ENCODE results near the gene NDUFA12.
"Not testable (repeated sequence)": the region's sequence is repeated elsewhere in the genome, so short reads cannot be mapped to it uniquely, and the experiment has no call there.

DNA sequence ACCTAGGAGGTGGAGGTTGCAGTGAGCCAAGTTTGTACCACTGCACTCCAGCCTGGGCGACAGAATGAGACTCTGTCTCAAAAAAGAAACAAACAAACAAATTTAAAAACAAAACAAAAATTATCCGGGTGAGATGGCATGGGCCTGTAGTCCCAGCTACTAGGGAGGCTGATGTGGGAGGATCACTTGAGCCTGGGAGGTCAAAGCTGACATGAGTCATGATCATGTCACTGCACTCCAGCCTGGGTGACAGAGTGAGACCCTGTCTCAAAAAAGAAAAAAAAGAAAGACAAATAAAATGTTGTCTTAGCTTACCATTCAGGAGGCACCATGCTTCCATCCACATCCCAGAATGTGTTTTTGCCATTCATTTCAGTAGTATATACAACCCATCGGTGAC, 9.6 kb downstream of the NDUFA12 start:
- TF ChIP-seq, protein P1, sequence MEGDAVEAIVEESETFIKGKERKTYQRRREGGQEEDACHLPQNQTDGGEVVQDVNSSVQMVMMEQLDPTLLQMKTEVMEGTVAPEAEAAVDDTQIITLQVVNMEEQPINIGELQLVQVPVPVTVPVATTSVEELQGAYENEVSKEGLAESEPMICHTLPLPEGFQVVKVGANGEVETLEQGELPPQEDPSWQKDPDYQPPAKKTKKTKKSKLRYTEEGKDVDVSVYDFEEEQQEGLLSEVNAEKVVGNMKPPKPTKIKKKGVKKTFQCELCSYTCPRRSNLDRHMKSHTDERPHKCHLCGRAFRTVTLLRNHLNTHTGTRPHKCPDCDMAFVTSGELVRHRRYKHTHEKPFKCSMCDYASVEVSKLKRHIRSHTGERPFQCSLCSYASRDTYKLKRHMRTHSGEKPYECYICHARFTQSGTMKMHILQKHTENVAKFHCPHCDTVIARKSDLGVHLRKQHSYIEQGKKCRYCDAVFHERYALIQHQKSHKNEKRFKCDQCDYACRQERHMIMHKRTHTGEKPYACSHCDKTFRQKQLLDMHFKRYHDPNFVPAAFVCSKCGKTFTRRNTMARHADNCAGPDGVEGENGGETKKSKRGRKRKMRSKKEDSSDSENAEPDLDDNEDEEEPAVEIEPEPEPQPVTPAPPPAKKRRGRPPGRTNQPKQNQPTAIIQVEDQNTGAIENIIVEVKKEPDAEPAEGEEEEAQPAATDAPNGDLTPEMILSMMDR (IDR thresholded peaks at IDR 0.05): not testable (repeated sequence)
- TF ChIP-seq ZFX (IDR thresholded peaks at IDR 0.05; ENCODE audit: borderline replicate concordance): not testable (repeated sequence)
